Activated naive CD4-positive, alpha-beta T cell treated with anti-CD3 and anti-CD28 coated beads, Interleukin-2, amount 10 ng/mL, durations not matched to agents 5 hours and 36 hours (primary cell): ENCODE data around the gene NSMCE4A. TPM values are rescaled to one million over a fixed set of nuclear protein-coding genes. Genes with fewer than 3 reads are reported as not detected.

Source experiments
- total RNA-seq, 2 experiments: library from RNA; stranded (reverse); gene quantifications; one replicate each; pipeline ENCODE4 v1.2.3, GENCODE V29; 2021

The NSMCE4A gene, protein sequence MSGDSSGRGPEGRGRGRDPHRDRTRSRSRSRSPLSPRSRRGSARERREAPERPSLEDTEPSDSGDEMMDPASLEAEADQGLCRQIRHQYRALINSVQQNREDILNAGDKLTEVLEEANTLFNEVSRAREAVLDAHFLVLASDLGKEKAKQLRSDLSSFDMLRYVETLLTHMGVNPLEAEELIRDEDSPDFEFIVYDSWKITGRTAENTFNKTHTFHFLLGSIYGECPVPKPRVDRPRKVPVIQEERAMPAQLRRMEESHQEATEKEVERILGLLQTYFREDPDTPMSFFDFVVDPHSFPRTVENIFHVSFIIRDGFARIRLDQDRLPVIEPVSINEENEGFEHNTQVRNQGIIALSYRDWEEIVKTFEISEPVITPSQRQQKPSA
- total RNA-seq, result 10 to 100 TPM; 64.7 to 64.9 TPM

DNA sequence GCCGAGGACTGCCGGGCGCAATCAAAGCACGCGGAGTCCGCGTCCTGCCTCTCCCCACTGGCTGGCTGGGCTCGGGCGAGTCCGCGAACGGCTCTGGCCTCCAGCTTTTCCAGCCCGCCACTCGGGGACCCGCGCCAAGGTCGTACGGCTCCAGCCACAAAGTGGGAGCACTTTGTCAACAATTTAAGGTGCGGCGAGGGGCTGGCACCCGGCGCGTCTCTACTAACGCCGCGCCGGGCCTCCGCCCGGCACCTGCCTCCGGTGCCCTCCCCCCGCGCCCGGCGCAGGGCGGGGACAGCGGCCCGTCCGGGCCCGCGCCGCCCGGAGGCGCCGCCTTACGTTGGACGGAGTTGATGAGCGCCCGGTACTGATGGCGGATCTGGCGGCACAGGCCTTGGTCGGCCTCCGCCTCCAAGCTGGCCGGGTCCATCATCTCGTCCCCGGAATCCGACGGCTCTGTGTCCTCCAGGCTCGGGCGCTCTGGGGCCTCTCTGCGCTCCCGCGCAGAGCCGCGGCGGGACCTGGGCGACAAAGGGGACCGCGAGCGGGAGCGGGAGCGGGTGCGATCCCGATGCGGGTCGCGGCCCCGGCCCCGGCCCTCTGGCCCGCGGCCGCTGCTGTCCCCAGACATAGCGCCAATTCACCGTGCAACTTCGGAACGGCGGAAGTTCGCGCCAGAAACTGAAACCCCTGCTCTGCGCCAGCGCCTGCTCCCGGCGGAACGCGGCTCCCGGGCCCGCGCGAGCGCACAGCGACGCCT is at the start of gene NSMCE4A:
NSMCE4A (minus strand) TSS at position 683 of the 760 bp plus-strand sequence; CDS start at position 631, 52 bp downstream.

DNA sequence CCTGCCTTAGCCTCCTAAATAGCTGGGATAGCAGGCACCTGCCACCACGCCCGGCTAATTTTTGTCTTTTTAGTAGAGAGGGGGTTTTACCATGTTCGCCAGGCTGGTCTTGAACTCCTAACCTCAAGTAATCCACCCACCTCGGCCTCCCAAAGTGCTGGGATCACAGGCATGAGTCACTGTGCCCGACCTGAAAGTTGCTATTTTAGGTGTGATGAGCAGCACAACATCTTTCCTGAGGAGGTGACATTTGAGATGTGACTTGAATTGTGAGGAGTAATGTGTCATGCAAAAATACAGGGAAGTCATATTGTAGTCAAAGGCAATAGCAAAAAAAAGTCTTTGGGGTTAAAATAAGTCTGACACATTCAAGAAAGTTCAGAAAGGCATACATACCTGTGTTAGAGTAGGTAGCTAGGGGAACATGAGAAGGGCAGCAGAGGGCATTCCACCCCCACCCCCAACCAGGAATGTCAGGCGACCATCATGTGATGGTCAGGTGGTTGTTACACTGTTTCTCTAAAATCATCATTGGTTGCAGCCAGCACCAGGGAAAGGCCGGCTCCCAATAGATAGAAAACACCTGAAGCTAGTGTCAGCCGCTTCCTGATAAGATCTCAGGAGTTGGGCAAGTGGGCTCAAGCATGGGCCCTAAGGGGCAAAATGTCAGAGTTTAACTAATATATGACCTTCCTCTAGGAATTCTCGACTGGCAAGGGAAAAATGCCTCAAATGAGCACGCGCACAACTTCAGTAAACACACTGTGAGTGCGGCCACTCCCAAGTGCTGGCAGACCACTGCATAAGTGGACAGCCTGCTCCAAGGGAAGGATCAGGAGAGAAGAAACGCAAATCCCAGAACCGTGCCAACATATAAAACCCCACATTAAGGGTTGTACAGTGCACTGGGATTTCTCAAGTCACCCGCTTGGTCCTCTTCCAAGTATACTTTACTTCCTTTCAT is 13.6 kb upstream of the NSMCE4A start, which contains the start of gene TACC2:
TACC2 (plus strand) TSS at position 803 of the 964 bp plus-strand sequence. CDS start 32,819 bp downstream, outside the sequence.

GRCh38 chr10:121927841-121928527 is 47.0 kb downstream of the NSMCE4A start, which contains the start of gene ATE1:
TSS of gene ATE1 (minus strand) at chr10:121928031. CDS start at chr10:121927949, 82 bp downstream.

Other genes with a start within 250 kb of the NSMCE4A start
- 10 to 100 TPM; 22.4 to 23.1 TPM for gene ATE1, start 47.2 kb downstream of the NSMCE4A start, total RNA-seq
- not detected for gene TACC2, start 13.9 kb upstream of the NSMCE4A start, total RNA-seq